NB4 (cell line): ENCODE results near the gene TMEM63A.

ENCODE experiments used
- CTCF ChIP-seq: IDR thresholded peaks from one replicate; pipeline ENCODE4 v1.5.1; 2012; ENCODE audit warnings: low read depth, low read length
- POLR2A ChIP-seq: IDR thresholded peaks from 2 replicates; pipeline ENCODE4 v1.6.1; 2011; ENCODE audit warnings: mild to moderate bottlenecking; ENCODE audit not compliant: insufficient read length; ENCODE audit errors: extremely low read depth

DNA sequence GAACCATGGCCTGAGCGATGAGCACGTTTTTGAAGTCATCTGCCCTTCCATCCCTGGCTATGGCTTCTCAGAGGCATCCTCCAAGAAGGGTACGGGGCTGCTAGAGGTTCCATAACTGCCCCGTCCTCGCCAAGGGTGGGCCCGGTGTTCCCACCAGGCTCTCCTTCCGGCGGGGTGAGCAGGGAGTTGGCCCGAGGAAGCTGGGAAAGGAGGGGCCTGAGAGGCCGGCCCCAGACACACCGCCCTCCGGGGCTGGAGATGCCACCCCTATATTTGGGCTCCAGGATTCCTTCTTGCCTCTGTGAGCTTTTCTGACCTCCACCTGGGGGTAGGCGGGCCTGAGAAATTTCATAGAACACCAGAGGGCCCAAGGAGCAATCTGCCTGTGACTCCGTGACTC lies 43.4 kb downstream of the TMEM63A start:
- TF ChIP-seq CTCF (no peak), POLR2A (no peak)
